AG20443 (cell line): Measurements from ENCODE around the gene VCAN.

Experiments
- DNase-seq: peaks from one replicate; pipeline ENCODE4 v3.0.0; 2012; ENCODE audit warnings: low spot score, mixed read lengths

The VCAN gene

GRCh38 chr5:83567741-83568140, 96.2 kb downstream of the VCAN start:
- DNase-seq: no peak

GRCh38 chr5:83568186-83568585, 96.6 kb downstream of the VCAN start:
- DNase-seq: peak; percentile 78

GRCh38 chr5:83570916-83571315, 99.4 kb downstream of the VCAN start:
- DNase-seq: no peak

GRCh38 chr5:83572271-83572670, 100.7 kb downstream of the VCAN start:
- DNase-seq: no peak

GRCh38 chr5:83576341-83576740, 104.8 kb downstream of the VCAN start:
- DNase-seq: no peak

GRCh38 chr5:83577036-83577636, 105.6 kb downstream of the VCAN start:
- DNase-seq: no peak

- DNase-seq: no peak
Measured at GRCh38 chr5:83583859-83584258, 112.3 kb downstream of the VCAN start.

- no peak for DNase-seq
Measured at GRCh38 chr5:83586874-83587776, 115.6 kb downstream of the VCAN start.

- DNase-seq: no peak
Measured at GRCh38 chr5:83589786-83590185, 118.2 kb downstream of the VCAN start.

- DNase-seq: no peak
Measured at GRCh38 chr5:83590966-83591365, 119.4 kb downstream of the VCAN start.

- DNase-seq: no peak
Measured at GRCh38 chr5:83595217-83595616, 123.7 kb downstream of the VCAN start.

- DNase-seq: peak; percentile 80
Measured at GRCh38 chr5:83608122-83608521, 136.6 kb downstream of the VCAN start.

- no peak for DNase-seq
Measured at GRCh38 chr5:83614841-83615240, 143.3 kb downstream of the VCAN start.

GRCh38 chr5:83628360-83628759, 156.8 kb downstream of the VCAN start:
- peak; percentile 31 for DNase-seq
